HG03354 (cell line): ENCODE data around the gene RTN1.

Source experiments
- ATAC-seq: cut with Tn5 transposase; IDR thresholded peaks from one replicate; pipeline ENCODE4 v1.9.1; 2021; ENCODE audit warnings: mild to moderate bottlenecking; ENCODE audit not compliant: unreplicated experiment, poor library complexity, severe bottlenecking

The RTN1 gene

GRCh38 chr14:59811815-59812214 lies 58.8 kb downstream of the RTN1 start:
- no peak for ATAC-seq

GRCh38 chr14:59811073-59811472 lies 59.5 kb downstream of the RTN1 start:
- no peak for ATAC-seq

- no peak for ATAC-seq
Observed at GRCh38 chr14:59803052-59803540, 67.5 kb downstream of the RTN1 start.

GRCh38 chr14:59788176-59788575 lies 82.4 kb downstream of the RTN1 start:
- no peak for ATAC-seq

GRCh38 chr14:59787045-59787674 lies 83.4 kb downstream of the RTN1 start:
- no peak for ATAC-seq

- no peak for ATAC-seq
Observed at GRCh38 chr14:59785629-59786028, 84.9 kb downstream of the RTN1 start.

GRCh38 chr14:59782760-59783159 lies 87.8 kb downstream of the RTN1 start:
- no peak for ATAC-seq

DNA sequence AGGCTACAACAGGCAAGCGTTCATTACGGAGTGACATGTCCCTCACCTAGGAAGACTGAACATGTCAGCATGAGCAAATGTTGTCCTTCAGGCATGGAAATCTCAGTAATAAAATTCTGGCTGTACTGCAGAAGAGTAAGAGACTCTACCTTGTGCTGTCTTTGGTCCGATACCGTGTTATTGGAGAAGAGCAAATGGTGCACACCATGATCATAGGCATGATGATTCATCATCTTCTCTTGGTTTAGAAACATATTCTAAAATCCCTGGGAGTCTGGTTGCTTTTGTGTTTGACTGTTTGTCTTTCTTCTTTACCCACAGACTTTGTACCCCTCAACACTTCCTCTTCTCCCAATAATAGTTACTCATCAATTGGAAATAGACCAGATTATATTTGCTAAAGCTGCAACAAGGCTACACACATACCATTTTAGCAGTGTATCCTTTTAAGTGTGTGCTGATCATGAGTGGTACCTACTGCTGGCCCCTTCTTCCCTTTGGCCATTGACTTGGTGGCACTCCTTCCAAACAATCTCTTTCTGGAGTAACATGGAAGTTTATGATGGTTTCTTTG lies 93.5 kb downstream of the RTN1 start:
- no peak for ATAC-seq

DNA sequence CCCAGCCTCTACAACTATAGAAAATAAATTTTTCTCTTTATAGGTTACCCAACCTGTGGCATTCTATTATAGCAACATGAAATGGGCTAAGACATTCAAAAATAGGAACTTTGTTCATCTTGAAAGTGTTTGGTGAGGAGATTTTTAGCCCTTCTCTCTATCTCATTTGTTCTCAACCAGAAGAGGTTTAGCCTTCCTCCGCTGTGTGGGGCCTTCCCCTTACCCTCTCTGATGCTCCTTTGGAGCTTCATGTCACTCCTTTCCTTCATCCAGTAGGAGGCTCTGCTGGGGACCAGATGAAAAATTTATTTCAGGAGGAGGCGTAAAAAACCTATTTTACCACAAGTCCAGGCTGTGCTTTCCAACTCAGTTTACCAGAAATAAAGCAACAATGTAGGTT lies 94.1 kb downstream of the RTN1 start:
- ATAC-seq = no peak

DNA sequence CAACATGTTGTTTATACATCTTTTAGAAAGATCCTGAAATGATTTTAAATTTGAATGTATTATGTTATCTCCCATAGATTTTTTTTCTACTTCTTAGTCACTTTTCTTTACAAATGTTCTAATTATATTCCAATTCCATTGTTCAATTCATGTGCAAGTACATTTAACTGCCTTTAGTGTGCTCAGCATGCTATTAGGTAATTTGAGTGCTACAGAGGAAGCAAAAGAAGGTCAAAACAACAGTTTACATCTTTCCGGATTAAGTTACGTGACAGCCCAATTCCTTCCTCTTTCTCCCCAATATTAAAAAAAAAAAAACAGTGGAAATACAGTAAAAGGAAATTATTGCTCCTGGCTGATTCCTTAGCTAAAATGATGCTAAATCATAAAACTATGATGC lies 98.3 kb downstream of the RTN1 start:
- no peak for ATAC-seq

DNA sequence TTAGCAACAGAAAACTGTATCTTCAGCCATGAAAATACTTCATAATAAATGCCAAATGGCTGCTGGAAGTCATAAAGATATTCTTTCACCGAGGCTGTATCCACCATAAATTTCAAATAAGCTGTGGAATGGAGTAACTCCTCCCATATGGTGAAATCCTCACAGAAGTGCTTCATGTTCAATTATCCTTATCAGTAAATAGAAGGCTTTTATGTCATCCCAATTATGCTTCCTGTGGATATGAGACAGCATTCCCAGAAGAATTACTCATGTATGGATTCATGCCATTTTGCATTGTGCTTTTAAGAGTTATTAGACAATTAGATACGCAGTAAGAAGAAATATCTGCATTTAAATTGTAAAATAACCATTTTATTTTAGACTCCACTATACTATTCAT lies 99.0 kb downstream of the RTN1 start:
- no peak for ATAC-seq

- no peak for ATAC-seq
Observed at GRCh38 chr14:59769586-59769985, 101.0 kb downstream of the RTN1 start.

DNA sequence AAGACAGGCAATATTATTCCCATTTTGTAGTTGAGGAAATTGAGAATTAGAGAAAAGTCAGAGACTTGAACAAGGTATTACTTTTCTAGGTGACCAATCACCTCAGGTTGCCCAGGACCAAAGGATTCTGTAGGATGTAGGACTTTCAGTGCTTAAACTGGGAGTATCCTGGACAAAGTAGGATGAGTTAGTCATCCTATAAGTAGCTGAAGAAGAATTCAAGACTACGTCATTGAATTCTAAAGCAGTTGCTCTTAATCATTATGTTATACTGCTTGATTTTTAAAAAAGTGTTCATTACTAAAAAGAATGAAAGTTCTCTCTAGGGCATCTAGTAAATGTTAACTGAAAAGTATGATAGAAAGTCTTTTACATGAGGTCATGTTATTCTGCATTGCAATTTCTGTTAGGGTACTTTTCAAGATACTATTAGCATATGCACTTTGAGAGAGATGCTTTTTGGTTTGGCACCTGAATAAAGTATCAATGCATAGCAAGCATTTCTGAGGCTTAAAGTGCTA lies 101.7 kb downstream of the RTN1 start:
- ATAC-seq = no peak

DNA sequence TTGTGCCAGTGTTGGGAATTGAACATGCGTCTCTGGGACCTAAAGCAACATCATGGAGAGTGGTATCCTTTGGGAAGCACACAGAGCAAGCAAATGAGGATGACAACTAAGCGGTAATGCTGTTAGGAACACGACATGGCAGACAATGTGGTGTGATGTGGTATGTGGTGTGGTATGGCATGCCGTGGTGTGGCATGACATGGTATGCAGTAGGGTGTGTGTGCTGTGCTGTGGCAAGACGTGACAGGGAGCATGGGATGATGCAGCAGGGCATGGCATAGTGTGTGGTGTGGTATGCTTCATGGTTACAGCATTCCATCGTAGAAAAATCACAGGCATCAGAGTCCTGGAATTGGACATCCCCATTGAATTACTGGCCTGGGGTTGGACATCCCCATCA lies 108.7 kb downstream of the RTN1 start:
- no peak for ATAC-seq

GRCh38 chr14:59755409-59756135 lies 115.0 kb downstream of the RTN1 start:
- ATAC-seq = no peak

GRCh38 chr14:59754256-59754655 lies 116.3 kb downstream of the RTN1 start:
- no peak for ATAC-seq

DNA sequence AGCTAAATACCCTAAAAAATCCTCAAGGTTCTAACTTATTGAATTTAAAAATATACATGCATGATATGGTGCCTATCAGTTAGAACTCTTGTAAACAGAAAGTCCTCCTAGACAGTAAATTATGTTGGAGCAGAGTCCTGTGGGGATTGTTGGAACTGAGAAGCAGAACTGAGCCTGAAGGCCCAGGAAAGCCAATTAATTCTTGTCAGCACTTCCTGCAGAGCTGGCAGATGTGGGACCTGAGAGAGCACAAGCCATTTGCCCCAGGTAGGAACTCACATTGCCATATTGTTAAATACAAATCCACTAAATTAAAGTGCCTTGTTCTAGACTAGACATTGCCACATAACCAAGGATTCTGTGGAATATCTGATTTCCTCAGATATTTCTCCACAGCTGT lies 117.1 kb downstream of the RTN1 start:
- ATAC-seq = no peak

DNA sequence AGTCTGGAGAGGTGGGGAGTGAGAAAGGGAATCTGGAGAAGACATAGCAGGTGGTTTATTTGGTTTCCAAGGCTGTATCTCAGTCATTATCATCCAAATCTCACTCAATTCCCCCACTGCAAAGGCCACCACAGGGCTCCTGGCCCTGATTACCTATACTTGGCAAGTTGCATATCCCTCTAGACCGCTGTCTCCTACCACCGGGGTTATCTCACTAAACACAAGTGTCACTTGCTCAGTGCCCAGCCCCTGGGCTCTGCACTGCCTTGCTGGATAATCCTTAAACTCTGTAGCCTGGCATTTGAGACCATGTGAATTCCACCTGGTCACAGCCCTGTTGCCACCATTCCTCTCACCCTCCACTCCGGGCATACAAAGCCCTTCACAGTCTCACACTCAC lies 119.0 kb downstream of the RTN1 start:
- ATAC-seq = no peak

DNA sequence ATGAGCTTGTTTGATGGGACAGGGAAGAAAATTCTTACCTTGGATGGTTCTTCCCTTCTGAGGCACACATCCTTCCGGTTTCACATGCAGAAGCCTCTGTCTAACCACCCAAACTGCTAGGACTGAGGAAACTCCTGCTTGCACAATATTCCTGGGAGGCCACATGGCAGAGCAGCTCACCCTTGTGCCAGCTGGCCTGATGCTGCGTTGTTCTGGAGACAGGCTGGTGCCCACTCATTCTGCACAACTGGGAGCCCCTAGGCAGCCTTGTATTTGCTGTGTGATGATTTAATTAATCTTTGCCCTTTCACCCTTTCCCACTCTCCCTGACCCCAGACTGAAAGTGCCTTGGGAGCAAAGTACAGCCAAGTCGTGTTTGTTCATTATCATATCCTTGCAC lies 130.8 kb downstream of the RTN1 start:
- ATAC-seq = no peak

GRCh38 chr14:59728304-59728703 lies 142.3 kb downstream of the RTN1 start:
- ATAC-seq = no peak

GRCh38 chr14:59727073-59727661 lies 143.4 kb downstream of the RTN1 start:
- no peak for ATAC-seq
